ENCODE results near the gene MAP3K5. TPM values are rescaled to one million over a fixed set of nuclear protein-coding genes. Genes with fewer than 3 reads are reported as not detected.

Gene MAP3K5
- total RNA-seq, 4 donors from 2014 or later: 20.8 to 31.7 (median 23.4) TPM

GRCh38 chr6:136553166-136553787 lies 239.0 kb downstream of the MAP3K5 start:
- no peak for TF ChIP-seq CTCF (IDR thresholded peaks at IDR 0.05)
- TF ChIP-seq EP300 (IDR thresholded peaks at IDR 0.05): no peak
- no peak for TF ChIP-seq POLR2A (IDR thresholded peaks at IDR 0.05)
- no peak for TF ChIP-seq POLR2AphosphoS5 (IDR thresholded peaks at IDR 0.05)
- 78 to 86% methylated on average over 4 to 5 of the region's 5 CpGs for WGBS, 2 donors (ENCODE audit: low coverage in 1 of 2)
- Histone ChIP-seq H3K4me1 (peaks cover 0 to 18% (median 11%) of the 10 kb centered on the region in 3 donors), H3K27ac (no peak overlapping the region), H3K27me3 (peaks cover 60% of the 10 kb centered on the region), H3K36me3 (peaks cover 0 to 32% of the 10 kb centered on the region in 2 donors), H3K4me3 (no peak overlapping the region), H3K9me3 (no peaks in the 10 kb centered on the region)
- no peak for ATAC-seq

GRCh38 chr6:136552054-136552453 lies 240.2 kb downstream of the MAP3K5 start:
- no peak for ATAC-seq
- Histone ChIP-seq H3K4me1 (peaks cover 0 to 18% (median 11%) of the 10 kb centered on the region in 3 donors), H3K27me3 (peaks cover 60% of the 10 kb centered on the region), H3K27ac (no peak overlapping the region), H3K36me3 (peaks cover 0 to 21% of the 10 kb centered on the region in 2 donors), H3K4me3 (no peak overlapping the region), H3K9me3 (no peaks in the 10 kb centered on the region)
- no peak for TF ChIP-seq EP300 (IDR thresholded peaks at IDR 0.05)
- 43 to 47% methylated on average over 4 of the region's 4 CpGs for WGBS, 2 donors (ENCODE audit: low coverage in 1 of 2)

- TF ChIP-seq CTCF (IDR thresholded peaks at IDR 0.05) (no peak), EP300 (IDR thresholded peaks at IDR 0.05) (no peak), POLR2A (IDR thresholded peaks at IDR 0.05) (no peak), POLR2AphosphoS5 (IDR thresholded peaks at IDR 0.05) (no peak)
- Histone ChIP-seq H3K36me3 (peaks cover 0 to 11% of the 10 kb centered on the region in 2 donors), H3K27ac (no peak overlapping the region), H3K4me1 (peaks cover 0 to 18% (median 11%) of the 10 kb centered on the region in 3 donors), H3K27me3 (peaks cover 65% of the 10 kb centered on the region), H3K9me3 (no peaks in the 10 kb centered on the region), H3K4me3 (no peak overlapping the region)
- WGBS, 2 donors (ENCODE audit: low coverage in 1 of 2): 53 to 100% methylated on average over 1 to 8 of the region's 8 CpGs
- ATAC-seq: no peak
These were observed 241.2 kb downstream of the MAP3K5 start for GRCh38 chr6:136551103-136551502.

- Histone ChIP-seq H3K4me1 (peaks cover 0 to 18% (median 11%) of the 10 kb centered on the region in 3 donors), H3K9me3 (no peaks in the 10 kb centered on the region), H3K27ac (peak within 1 kb of the TSS in 1 of 4 donors; percentile 57), H3K36me3 (peaks cover 0 to 5% of the 10 kb centered on the region in 2 donors), H3K27me3 (peaks cover 65% of the 10 kb centered on the region), H3K4me3 (peak within 1 kb of the TSS; percentile 58 to 75)
- no CpG with 5 or more reads among the region's 79 CpGs for WGBS, 2 donors (ENCODE audit: low coverage in 1 of 2)
- ATAC-seq: peak; percentile 72
- no peak for TF ChIP-seq EP300 (IDR thresholded peaks at IDR 0.05)
- TF ChIP-seq CTCF (IDR thresholded peaks at IDR 0.05): peak; percentile 52 to 92 (median 68)
- no peak for TF ChIP-seq POLR2A (IDR thresholded peaks at IDR 0.05)
- no peak for TF ChIP-seq POLR2AphosphoS5 (IDR thresholded peaks at IDR 0.05)
These were observed 241.8 kb downstream of the MAP3K5 start, which contains the start of gene MAP7 for GRCh38 chr6:136550330-136551071. Gene MAP7 (minus strand): TSS chr6:136550422. CDS start chr6:136550408, 14 bp downstream.

- TF ChIP-seq CTCF (IDR thresholded peaks at IDR 0.05): no peak
- TF ChIP-seq POLR2AphosphoS5 (IDR thresholded peaks at IDR 0.05): no peak
- TF ChIP-seq POLR2A (IDR thresholded peaks at IDR 0.05): no peak
- TF ChIP-seq EP300 (IDR thresholded peaks at IDR 0.05): no peak
- H3K27me3 ChIP-seq: peaks cover 62% of the 10 kb centered on the region
- H3K4me1 ChIP-seq: peaks cover 0 to 18% (median 11%) of the 10 kb centered on the region in 3 donors
- H3K27ac ChIP-seq: peak overlapping the region in 1 of 4 donors; percentile 57
- H3K4me3 ChIP-seq: peak overlapping the region; percentile 58 to 75
- no peaks in the 10 kb centered on the region for H3K36me3 ChIP-seq
- ATAC-seq: peak; percentile 70
- no CpG with 5 or more reads among the region's 46 CpGs for WGBS, 2 donors (ENCODE audit: low coverage in 1 of 2)
- no peaks in the 10 kb centered on the region for H3K9me3 ChIP-seq
These were observed 242.3 kb downstream of the MAP3K5 start for GRCh38 chr6:136550045-136550329.

Measured in gastroesophageal sphincter (tissue), 4 donors.